Measurements from ENCODE around the gene RXRA. TPM values are rescaled to one million over a fixed set of nuclear protein-coding genes. Genes with fewer than 3 reads are reported as not detected.
A peak's percentile ranks its signal among the peaks of the same experiment; 100 is the strongest.

The RXRA gene
- total and polyA plus RNA-seq, 9 donors: 12.4 to 82.2 (median 70.6) TPM

- H3K27me3 ChIP-seq: no peaks in the 10 kb centered on the region
- DNase-seq: no peak
- no peaks in the 10 kb centered on the region for H3K36me3 ChIP-seq
- peak overlapping the region; percentile 28 to 58 for H3K27ac ChIP-seq
- H3K4me3 ChIP-seq: no peak overlapping the region
- peaks cover 32% of the 10 kb centered on the region for H3K4me1 ChIP-seq (ENCODE audit: insufficient read depth)
- 79 to 87% (median 83%) methylated on average over 12 of the region's 12 CpGs for WGBS, 3 donors
- H3K9me3 ChIP-seq: no peaks in the 10 kb centered on the region
- TF ChIP-seq, protein P1, sequence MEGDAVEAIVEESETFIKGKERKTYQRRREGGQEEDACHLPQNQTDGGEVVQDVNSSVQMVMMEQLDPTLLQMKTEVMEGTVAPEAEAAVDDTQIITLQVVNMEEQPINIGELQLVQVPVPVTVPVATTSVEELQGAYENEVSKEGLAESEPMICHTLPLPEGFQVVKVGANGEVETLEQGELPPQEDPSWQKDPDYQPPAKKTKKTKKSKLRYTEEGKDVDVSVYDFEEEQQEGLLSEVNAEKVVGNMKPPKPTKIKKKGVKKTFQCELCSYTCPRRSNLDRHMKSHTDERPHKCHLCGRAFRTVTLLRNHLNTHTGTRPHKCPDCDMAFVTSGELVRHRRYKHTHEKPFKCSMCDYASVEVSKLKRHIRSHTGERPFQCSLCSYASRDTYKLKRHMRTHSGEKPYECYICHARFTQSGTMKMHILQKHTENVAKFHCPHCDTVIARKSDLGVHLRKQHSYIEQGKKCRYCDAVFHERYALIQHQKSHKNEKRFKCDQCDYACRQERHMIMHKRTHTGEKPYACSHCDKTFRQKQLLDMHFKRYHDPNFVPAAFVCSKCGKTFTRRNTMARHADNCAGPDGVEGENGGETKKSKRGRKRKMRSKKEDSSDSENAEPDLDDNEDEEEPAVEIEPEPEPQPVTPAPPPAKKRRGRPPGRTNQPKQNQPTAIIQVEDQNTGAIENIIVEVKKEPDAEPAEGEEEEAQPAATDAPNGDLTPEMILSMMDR (IDR thresholded peaks at IDR 0.05): no peak
- TF ChIP-seq POLR2A (IDR thresholded peaks at IDR 0.05): peak; percentile 8
- intact Hi-C loops (cut with DNase I): loop anchor here in 1 of 4 donors (5.0 kb wide), 1 partner anchor 109 kb away; the partner anchor contains the start of gene RXRA
Measured at GRCh38 chr9:134436379-134436762, 110.1 kb downstream of the RXRA start.

DNA sequence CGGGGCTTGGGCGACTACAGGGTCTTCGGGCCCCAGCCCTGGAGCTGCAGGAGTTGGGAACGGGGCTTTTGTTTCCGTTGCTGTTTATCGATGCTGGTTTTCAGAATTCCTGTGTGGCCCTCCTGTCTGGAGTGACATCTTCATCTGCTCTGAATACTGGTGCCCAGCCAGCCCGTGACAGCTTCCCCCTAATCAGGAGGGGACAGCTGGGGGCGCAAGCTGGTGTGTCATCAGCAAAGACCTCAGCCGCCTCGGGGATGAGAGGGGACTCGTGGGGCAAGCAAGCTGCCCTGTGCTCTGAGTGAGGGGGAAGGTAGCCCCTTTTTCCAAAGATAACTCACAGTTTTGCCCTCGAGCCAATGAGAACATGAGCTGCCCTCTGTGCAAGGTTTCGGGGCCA is 110.7 kb downstream of the RXRA start:
- DNase-seq: peak in 2 of 5 donors; percentile 44 to 49
- no peaks in the 10 kb centered on the region for H3K27me3 ChIP-seq
- no peaks in the 10 kb centered on the region for H3K36me3 ChIP-seq
- intact Hi-C loops (cut with DNase I): loop anchor here in 1 of 4 donors (5.0 kb wide), 1 partner anchor 110 kb away; the partner anchor contains the start of gene RXRA
- H3K27ac ChIP-seq: peak overlapping the region; percentile 23 to 58
- TF ChIP-seq POLR2A (IDR thresholded peaks at IDR 0.05) (no peak), EP300 (IDR thresholded peaks at IDR 0.05) (no peak)
- TF ChIP-seq, protein P1 (IDR thresholded peaks at IDR 0.05): no peak
- H3K4me3 ChIP-seq: no peak overlapping the region
- peaks cover 32% of the 10 kb centered on the region for H3K4me1 ChIP-seq (ENCODE audit: insufficient read depth)
- 67 to 82% (median 73%) methylated on average over 13 of the region's 13 CpGs for WGBS, 3 donors
- no peaks in the 10 kb centered on the region for H3K9me3 ChIP-seq

GRCh38 chr9:134437403-134438194 is 111.3 kb downstream of the RXRA start:
- 44 to 63% (median 46%) methylated on average over 31 of the region's 31 CpGs for WGBS, 3 donors
- peaks cover 34% of the 10 kb centered on the region for H3K4me1 ChIP-seq (ENCODE audit: insufficient read depth)
- intact Hi-C loops (cut with DNase I): loop anchor here in 1 of 4 donors (5.0 kb wide), 1 partner anchor 110 kb away; the partner anchor contains the start of gene RXRA
- H3K4me3 ChIP-seq: no peak overlapping the region
- H3K27ac ChIP-seq: peak overlapping the region; percentile 23 to 58
- H3K9me3 ChIP-seq: no peaks in the 10 kb centered on the region
- peak; percentile 55 to 74 (median 65) for DNase-seq
- H3K27me3 ChIP-seq: no peaks in the 10 kb centered on the region
- no peaks in the 10 kb centered on the region for H3K36me3 ChIP-seq
- no peak for TF ChIP-seq EP300 (IDR thresholded peaks at IDR 0.05)
- TF ChIP-seq POLR2A (IDR thresholded peaks at IDR 0.05): no peak
- TF ChIP-seq, protein P1 (IDR thresholded peaks at IDR 0.05): no peak

- 85 to 87% (median 86%) methylated on average over 19 of the region's 19 CpGs for WGBS, 3 donors
- H3K4me3 ChIP-seq: no peak overlapping the region
- no peaks in the 10 kb centered on the region for H3K9me3 ChIP-seq
- peak overlapping the region; percentile 23 to 58 for H3K27ac ChIP-seq
- H3K36me3 ChIP-seq: no peaks in the 10 kb centered on the region
- intact Hi-C loops (cut with DNase I): loop anchor here in 1 of 4 donors (5.0 kb wide), 1 partner anchor 111 kb away; the partner anchor contains the start of gene RXRA
- no peaks in the 10 kb centered on the region for H3K27me3 ChIP-seq
- TF ChIP-seq EP300 (IDR thresholded peaks at IDR 0.05) (no peak), POLR2A (IDR thresholded peaks at IDR 0.05) (no peak)
- TF ChIP-seq, protein P1 (IDR thresholded peaks at IDR 0.05): no peak
- peak in 4 of 5 donors; percentile 44 to 54 (median 49) for DNase-seq
- peaks cover 34% of the 10 kb centered on the region for H3K4me1 ChIP-seq (ENCODE audit: insufficient read depth)
Measured at GRCh38 chr9:134438195-134438788, 112.0 kb downstream of the RXRA start.
